GM19328 (cell line): Measurements from ENCODE around the gene IL6ST.

Source experiments
- ATAC-seq: cut with Tn5 transposase; IDR thresholded peaks from one replicate; pipeline ENCODE4 v1.9.1; 2021; ENCODE audit warnings: mild to moderate bottlenecking, moderate library complexity; ENCODE audit not compliant: unreplicated experiment

IL6ST gene

DNA sequence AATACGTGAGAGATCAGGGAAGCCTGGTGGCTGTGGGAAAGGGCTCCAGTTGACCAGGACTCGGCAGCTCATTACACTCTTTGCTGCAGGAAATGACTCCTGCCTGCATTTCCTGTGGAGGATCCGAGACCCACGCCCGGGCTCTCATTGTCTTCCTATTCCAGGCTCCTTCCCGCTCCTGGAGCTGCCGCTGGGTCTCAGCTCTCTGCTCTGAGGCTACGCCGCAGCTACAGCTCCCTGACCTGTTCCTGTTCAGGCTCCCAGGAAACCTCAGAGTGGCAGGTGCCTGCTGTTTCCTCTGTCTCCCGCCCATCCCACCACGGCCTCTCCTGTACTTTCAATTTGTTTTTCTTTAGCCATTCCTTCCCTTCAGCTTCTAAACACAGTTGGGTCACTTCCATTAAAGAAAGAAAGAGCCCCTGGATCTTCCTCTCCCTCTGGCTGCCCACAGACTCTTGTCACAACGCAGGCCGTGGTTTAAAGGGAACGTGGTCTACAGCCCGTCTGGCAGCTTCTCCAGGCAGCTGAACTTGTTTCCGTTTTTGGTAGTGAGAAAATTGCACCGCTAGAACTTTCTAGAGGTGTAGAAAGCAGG, 71.5 kb downstream of the IL6ST start:
- ATAC-seq = no peak

DNA sequence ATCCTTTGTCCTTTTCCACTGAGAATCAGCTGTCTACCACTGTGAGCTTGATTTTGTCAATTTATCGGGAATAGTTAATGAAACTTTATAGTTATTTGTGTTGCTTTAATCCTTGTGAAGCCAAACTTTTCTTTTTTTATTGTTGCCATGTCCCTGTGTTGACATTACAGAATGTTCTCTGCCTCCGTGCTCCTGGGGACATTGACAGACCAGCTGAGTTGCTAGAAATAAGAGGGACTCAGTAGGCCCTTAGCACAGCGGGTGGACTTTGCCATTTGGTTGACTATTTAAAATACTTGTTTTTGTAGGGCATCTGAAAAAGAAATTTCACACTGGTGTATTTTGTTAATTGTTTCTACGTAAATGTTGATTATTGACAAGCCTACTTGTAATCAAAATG, 73.1 kb downstream of the IL6ST start:
- no peak for ATAC-seq

DNA sequence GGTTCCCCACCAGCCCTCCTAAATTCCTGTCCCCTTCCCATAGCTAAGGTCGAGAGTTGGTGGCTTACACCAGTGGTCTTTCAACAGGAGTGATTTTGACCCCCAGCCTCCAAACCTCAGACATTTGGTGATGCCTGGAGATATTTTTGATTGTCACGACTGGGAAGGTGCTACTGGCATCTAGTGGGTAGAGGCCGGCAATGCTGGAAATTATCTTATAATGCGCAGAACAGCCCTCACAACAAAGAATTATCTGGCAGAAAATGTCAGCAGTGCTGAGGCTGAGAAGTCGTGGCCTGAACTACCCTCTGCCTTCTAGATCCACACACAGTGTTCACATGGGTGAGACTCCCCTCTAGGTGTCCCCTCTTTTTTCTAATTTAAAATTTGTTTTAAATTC, 74.0 kb downstream of the IL6ST start:
- ATAC-seq = no peak

DNA sequence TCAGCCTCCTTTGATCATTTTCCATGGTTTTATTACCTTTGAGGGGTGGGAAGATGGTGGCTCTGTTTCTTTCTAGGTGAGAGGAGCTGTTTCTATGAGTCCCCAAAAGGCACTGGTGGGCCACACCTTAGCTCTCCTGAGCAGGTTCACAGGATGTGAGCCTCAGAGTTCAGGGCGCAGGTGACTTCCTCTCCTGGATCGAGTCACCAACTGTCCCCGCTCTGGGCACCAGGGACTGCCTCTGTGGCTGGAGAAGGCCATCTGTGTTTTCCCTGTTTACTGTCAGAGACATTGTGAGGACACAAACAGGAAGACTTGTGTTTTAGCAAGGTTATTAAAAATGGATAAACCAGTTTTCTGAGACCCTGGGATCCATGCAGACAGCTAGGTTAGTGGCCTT, 75.1 kb downstream of the IL6ST start:
- no peak for ATAC-seq

DNA sequence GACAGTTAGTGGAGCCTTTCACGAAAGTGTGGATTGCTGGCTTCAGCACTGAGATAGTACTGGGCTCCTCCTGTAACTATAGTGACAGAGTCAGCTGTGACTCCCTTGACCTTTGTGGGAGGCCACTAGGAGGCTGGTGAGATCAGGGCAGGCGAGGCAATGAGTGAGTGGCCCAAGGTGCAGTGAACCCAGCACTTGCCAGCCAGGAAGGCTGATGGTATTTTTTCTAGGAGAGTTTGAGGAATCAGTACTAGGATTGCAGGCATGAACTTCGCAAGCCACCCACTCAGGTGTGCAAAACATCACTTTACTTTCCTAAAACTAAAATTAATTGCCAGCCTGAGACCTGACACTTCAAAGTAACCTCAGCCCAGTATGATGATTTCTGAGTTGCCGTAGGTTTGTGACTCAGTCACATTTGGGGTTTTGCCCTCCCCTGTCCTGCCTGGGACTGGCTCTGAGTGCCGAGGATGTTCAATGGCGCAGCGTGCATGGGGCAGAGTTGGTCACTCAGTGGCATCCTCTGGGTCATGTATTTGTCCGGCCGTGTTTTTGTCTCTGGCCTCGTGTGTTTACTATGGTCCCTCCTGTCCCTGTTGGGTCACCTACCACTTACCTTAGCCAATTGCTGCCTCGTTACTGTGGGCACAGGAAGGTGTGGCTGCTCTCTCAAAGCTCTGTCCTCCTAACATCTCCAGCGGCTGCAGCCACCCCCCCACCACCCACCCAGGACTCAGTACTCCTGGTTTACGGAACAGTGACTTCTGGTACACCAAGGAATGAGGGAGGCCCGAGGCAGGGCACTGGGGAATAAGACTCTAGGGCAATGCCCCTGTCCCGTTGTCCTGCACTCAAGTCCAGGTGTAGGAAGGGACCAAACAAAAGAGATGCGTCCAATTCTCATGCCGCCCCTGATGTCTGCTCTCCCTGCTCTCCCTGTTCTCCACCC, 76.4 kb downstream of the IL6ST start:
- ATAC-seq = no peak

DNA sequence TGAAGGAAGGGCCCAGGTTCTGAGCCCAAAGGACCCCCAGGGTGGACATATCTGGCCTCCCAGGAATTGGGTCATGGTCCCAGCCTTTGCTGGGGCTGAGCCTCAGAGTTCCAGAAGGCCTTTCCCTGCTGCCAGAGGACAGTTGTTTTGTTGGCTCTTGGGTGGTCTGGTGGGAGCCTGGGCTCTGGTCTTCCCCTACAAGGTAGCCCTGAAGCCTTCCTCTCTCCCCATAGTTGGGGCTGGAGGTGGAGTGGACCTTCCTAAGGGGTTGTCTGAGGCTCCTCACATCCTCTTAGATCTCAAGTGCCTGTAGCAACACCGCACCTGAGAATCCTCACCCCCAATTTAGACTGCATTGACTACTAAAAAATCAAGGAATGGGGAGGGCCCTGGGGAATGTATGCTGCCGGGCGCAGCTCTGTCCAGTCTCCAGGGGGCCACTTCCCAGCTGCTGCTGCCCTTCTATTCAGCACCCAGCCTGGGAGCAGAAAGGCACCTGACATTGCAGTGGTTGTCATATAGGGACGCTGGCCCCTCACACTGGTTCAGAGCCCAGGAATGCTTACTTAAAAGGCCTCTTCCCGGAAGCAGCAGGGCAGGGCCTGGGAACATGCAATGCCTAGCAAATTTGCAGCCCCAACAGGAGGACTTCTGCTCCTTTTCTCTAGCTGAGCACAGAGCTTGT, 77.2 kb downstream of the IL6ST start:
- ATAC-seq = no peak

DNA sequence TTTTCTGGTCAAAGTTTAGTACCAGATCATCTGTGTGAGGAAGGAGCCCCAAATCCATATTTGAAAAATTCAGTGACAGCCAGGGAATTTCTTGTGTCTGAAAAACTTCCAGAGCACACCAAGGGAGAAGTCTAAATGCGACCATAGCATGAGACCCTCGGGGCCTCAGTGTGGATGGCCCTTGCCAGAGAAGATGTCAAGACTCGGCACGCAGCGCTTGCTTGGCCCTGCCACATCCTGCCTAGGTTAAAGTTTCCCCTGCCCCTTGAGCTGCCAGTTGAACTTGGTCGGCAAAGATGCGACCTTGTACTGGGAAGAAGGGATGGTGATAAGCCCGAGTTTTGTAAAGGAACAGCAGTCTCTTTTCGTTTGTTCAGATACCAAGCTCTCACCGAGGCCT, 77.8 kb downstream of the IL6ST start:
- ATAC-seq = no peak

DNA sequence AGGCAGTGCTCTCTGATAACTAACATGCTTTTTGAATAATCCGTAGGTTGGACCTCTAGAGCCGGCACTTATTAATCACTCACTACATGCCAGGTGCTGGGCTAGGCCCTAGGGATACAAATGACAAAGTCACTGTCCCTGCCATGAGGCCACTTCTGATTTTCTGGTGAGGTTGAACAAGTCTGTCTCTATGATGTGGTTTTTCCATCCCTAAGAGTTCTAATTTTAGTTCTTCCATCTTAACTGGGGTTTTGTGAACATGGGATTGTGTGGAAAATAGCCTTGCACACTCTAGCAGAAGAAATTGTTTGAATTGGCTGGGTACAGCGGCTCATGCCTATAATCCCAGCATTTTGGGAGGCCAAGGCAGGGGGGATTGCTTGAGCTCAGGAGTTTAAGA, 79.0 kb downstream of the IL6ST start:
- ATAC-seq = no peak

DNA sequence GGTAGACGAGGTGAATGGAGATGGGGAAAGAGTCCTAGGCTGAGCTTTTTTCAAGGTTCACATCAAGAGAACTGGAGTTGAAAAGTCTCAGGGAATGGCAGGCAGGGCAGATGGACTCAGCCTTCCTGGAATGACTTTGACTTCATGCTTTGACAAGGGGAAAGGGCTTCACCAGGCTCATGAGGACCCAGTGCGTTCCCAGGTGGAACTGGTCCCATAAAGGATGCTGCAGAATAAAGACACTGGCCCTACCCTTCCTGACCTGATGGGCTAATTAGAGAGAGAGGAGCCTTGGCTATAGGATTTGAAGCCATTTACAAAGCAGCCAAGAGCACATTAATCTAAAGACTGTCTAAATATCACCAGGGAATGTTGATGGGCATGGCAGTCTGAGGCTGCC, 79.8 kb downstream of the IL6ST start:
- ATAC-seq = no peak

DNA sequence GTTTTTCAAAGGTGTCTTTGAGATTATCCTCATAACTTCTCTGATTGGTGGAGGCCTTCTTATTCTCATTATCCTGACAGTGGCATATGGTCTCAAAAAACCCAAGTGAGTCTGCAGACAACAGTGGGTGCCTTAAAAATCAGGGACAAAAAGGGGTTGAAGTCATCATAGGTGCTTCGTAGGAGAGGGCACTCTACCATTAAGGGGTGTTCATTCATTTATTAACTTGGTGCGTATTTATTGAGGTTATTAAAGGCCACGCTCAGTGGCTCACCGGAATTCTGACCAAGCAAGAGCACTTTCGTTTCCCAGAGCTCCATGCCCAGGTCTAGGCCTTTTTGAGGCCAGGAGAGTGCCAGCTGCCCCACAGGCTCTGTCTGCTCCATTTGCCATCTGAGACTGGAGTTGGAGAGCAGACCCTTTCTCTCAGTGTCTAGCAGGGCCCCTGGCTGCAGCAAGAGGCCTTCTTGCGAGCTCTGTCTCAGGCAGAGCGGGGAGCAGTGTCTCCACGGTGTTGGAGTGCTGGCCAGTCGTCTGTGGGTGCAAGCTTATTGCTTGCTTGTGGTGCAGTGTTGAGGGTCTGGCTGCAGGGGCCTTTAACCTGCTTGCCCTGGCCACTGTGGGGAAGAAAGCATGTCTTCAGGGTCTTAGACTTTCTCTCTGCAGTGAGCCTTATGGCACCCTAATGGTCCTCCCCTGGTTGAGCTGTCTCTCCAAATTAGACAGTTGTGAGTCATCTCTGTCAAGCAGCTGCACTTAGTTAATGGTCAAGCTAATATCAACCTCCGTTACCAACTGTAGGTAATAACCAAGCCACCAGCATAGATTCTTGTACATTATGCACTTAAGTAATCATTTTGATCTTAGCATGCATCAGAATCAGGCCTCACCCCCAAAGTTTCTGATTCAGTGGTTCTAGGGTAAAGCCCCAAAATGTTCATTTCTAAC, 81.0 kb downstream of the IL6ST start:
- no peak for ATAC-seq

DNA sequence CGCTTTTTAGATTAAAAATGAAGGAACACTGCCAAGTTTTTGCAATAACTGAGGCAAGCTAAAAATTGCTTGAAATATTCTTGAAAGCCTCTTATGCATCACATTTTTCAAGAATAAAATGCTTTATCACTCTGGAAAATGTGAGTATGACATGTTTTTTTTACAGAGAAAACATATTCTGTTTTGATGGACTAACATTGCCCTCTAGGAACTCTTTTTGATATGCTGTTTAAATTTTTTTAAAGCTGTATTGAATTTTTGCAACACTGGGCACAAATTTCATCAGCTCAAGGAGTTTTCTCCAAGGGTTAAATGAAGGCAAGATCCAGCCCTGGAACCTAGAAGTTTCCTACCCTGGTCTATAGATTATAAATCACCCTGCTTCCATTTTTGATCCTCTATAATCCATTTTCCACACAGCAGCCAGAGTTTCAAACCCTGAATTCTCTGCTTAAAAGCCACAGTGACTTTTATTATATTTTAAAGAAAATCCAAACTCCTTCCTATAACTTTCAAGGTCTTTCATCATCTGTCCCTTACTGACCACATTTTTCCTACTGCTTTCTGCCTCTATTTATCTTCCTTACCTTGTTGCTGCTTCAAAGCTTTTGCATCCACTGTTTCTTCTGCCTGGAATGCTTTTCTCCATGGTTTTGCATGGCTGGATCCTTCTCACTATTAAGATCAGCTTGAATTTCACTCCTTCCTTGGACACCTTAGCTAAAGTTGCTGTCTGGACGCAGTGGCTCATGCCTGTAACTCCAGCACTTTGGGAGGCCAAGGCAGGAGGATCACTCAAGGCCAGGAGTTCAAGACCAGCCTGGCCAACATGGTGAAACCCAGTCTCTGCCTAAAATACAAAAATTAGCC, 82.7 kb downstream of the IL6ST start:
- no peak for ATAC-seq

DNA sequence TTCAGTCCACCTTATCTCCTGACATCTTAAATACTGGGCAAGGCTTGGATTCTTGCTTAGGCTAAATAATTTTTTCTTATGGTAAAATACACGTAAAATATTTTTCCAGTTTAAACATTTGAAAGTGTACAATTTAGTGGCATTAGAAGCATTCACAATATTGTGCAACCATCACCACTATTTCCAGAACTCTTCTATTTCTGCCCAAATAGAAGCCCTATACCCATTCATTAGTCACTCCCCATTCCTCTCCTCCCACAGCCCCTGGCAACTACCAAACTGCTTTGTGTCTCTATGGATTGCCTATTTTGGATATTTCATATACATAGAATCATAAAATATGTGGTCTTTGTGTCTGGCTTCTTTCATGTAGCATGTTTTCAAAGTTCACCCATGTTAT, 86.0 kb downstream of the IL6ST start:
- no peak for ATAC-seq

DNA sequence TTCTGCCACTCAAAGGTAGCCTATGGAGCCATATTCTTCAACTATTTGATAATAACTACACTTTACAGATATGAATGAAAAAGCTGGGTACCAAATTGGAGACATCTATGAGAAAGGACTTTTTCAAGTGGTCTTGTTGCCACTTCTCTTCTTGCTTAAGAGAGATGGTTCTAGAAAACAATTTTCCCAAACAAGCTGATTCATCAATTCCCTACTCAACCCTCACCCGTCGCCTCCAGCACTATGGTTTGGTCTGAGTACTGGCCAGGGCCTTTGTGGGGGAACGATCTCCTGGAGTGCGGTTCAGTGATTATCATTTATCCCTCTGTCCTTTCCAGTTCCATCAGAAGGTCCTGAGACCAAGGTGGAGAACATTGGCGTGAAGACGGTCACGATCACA, 86.8 kb downstream of the IL6ST start:
- ATAC-seq = no peak

DNA sequence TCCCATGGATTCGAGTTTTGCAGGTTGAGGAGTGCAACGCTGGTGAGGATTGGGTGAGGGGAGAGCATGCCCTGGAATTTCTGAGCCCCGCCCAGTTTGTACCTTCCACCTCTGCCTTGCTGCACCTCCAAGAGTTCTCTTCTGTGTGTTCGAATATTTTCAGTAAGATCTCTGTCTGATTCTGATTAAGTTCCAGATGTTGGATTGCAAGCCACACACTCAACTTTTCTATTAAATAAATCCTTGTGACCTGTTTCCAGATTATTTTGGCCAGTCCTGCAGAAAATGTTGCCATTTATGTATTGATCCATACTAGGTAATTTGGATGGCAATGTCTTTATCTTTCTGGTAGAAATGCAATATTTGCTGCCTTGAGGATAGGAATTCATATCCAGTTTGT, 89.5 kb downstream of the IL6ST start:
- no peak for ATAC-seq

DNA sequence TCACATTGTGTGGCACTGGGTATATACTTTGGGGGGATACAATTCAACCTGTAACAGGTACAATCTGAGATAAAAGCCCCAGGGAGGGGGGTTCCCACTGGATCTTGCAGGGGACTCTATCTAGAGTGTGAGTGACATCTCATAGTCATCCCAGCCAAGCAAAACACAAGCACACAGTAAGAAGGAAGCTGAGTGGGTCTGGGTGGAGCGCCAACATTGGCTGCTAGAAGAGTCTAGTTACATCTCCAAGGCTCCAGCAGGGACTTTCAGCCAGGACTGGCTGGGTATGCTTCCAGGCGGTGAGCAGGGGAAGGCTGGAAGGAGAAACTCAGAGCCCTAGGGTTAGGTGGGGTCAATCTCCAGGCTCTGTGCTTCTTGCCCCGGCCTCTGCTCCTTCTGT, 90.6 kb downstream of the IL6ST start:
- ATAC-seq = no peak

DNA sequence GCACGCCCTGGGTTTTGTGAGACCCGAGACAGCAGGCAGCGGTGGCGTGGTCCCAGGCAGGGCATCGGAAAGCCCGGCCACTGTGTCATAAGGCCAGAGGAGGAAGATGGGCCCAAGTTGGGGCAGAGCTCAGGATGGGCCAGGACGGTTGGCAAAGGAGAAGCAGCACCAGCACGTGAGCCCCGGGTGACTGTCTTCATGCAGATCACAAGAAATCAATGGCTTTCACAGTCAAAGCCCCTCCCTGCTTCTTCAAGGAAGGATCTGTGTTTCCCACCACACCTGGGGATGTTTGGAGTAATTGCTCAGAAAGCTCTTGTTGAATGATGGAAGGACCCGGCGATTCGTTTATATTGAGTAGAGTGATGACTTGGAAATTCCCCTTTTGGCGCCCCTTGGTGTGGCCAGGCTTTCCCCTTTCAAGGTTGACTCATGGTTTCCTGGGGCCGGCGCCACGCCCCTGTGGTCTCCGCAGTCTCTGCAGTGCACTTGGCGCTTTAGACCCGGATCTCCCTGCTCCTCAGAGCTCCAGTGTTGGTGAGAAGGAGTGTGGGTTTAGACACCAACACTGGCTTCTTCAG, 91.6 kb downstream of the IL6ST start:
- ATAC-seq = no peak

DNA sequence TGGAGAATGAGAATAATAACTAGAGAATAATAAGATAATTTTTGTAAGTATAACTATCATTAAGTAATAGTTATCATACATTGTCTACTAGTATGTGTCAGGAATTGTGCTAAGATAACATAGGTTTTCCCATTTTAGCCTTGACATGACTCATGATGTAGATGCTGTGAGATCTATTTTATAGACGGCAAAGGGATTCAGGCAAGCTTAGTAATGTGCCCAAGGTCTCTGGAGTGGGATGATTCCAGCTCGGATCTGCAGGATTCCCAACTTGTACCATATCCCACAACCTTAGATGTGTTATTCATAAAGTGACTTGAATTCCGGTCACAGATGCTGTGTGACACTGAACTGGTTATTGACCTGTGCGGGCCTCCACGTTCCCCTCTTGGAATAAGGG, 92.1 kb downstream of the IL6ST start:
- no peak for ATAC-seq

DNA sequence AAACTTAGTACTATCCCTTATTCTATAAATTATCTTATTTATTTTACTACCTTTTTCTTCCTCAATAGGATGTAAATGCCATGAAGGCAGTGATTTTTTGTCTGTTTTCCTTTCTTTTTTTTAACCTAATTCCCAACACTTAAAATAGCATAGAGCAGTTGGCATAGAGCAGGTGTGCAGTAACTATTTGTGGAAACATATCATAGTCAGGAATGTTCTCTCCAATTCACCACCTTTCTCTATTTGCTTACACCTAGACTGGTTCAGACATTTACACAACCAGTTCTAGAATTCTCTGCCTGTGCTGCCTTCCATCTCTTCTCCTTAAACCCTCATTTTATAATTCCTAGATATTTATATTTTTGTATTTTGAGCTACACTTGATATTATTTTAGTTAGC, 94.0 kb downstream of the IL6ST start:
- ATAC-seq = no peak

DNA sequence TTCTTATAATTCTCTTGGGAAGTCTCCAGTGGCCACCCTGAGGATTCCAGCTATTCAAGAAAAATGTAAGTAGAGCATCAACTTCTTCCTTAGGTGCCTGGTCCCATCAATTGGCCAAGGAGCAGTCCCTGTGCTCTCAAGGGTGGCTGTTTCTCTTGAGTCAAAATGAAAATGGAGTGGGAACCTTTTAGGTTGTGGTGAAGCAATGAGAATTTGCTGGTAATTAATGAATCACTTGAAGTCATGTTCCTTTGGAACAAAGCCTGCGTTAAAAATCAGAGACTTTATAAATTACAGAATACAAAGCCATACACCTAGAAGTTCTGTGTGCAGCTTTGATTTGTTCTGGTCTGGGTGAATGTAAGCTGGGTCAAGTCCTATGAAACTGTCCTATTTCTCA, 94.7 kb downstream of the IL6ST start:
- no peak for ATAC-seq

DNA sequence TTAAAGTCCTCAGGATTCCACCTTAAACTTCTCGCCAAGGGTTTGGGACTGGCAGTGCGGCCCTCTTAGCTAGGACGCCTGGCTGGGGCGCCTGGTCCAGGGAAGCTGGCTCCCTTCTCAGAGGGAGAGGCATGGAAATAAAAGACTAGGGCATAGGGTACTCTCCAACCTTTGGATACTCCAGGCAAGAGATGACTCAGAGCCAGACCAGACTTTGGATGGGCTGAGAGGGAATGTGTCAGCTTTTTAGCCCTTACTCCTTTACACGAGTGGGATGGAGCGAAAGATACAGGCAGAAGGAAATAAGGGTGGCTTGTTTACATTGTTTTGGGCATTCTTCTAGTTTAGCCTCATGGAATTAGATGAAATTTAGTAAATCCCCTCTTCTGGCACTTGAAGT, 95.4 kb downstream of the IL6ST start:
- no peak for ATAC-seq
